HL-60 (cell line): ENCODE measurements around the gene PGM1.

Source experiments
- CTCF ChIP-seq: IDR thresholded peaks from one replicate; pipeline ENCODE4 v1.5.1; 2011; ENCODE audit warnings: low read length, control low read depth, inconsistent platforms; ENCODE audit not compliant: insufficient read depth
- SPI1 ChIP-seq: IDR thresholded peaks from 2 replicates; pipeline ENCODE4 v1.6.1; 2012; ENCODE audit warnings: low read depth, mild to moderate bottlenecking, borderline replicate concordance

GRCh38 chr1:63682936-63683335 lies 89.7 kb downstream of the PGM1 start:
- TF ChIP-seq CTCF, result no peak
- TF ChIP-seq SPI1, result no peak
